ENCODE results near the gene SLC25A29.
"Not testable (repeated sequence)": the region's sequence is repeated elsewhere in the genome, so short reads cannot be mapped to it uniquely, and the experiment has no call there.

SLC25A29 gene

GRCh38 chr14:100330388-100330931, 24.2 kb upstream of the SLC25A29 start:
- no peak for DNase-seq

GRCh38 chr14:100330007-100330344, 23.7 kb upstream of the SLC25A29 start:
- no peak for DNase-seq

- DNase-seq: no peak
Measured at GRCh38 chr14:100329233-100330006, 23.2 kb upstream of the SLC25A29 start.

GRCh38 chr14:100328495-100329163, 22.4 kb upstream of the SLC25A29 start:
- no peak for DNase-seq

GRCh38 chr14:100327128-100327527, 20.9 kb upstream of the SLC25A29 start:
- DNase-seq: no peak

- no peak for DNase-seq
Measured at GRCh38 chr14:100325958-100326357, 19.7 kb upstream of the SLC25A29 start.

GRCh38 chr14:100325231-100325632, 19.0 kb upstream of the SLC25A29 start:
- DNase-seq: no peak

GRCh38 chr14:100323942-100324307, 17.7 kb upstream of the SLC25A29 start:
- DNase-seq: no peak

GRCh38 chr14:100323121-100323941, 17.1 kb upstream of the SLC25A29 start, which contains the start of gene SLC25A47:
Gene SLC25A47 (plus strand): TSS chr14:100323339. CDS start chr14:100323415, 76 bp downstream.
- DNase-seq: no peak

- no peak for DNase-seq
Measured at GRCh38 chr14:100322138-100322957, 16.1 kb upstream of the SLC25A29 start.

- DNase-seq: no peak
Measured at GRCh38 chr14:100321473-100322137, 15.4 kb upstream of the SLC25A29 start.

GRCh38 chr14:100320157-100320856, 14.1 kb upstream of the SLC25A29 start:
- no peak for DNase-seq

GRCh38 chr14:100317912-100318808, 11.9 kb upstream of the SLC25A29 start:
- no peak for DNase-seq

- DNase-seq: no peak
Measured at GRCh38 chr14:100317389-100317788, 11.1 kb upstream of the SLC25A29 start.

GRCh38 chr14:100314724-100315123, 8.5 kb upstream of the SLC25A29 start:
- no peak for DNase-seq

GRCh38 chr14:100313464-100314230, 7.4 kb upstream of the SLC25A29 start:
- no peak for DNase-seq

- DNase-seq: no peak
Measured at GRCh38 chr14:100312877-100313400, 6.7 kb upstream of the SLC25A29 start.

- not testable (repeated sequence) for DNase-seq
Measured at GRCh38 chr14:100312110-100312876, 6.0 kb upstream of the SLC25A29 start.
